H9 (cell line): ENCODE measurements around the gene OVCH2. TPM values are rescaled to one million over a fixed set of nuclear protein-coding genes. Genes with fewer than 3 reads are reported as not detected.
"Not testable (repeated sequence)": the region's sequence is repeated elsewhere in the genome, so short reads cannot be mapped to it uniquely, and the experiment has no call there.

ENCODE experiments used
- DNase-seq: peaks from one replicate; pipeline ENCODE4 v3.0.0-alpha.2; 2017
- H2AFZ ChIP-seq: one replicate; pipeline ENCODE4 v1.6.1; 2013; ENCODE audit warnings: mild to moderate bottlenecking, low read length, control low read depth, moderate library complexity
- H2AK5ac ChIP-seq: 2 replicates; pipeline ENCODE4 v1.6.1; 2013; ENCODE audit warnings: low read length, control low read depth, mixed read lengths; ENCODE audit not compliant: insufficient read length
- H2BK120ac ChIP-seq: one replicate; pipeline ENCODE4 v1.6.1; 2013; ENCODE audit warnings: low read depth, mild to moderate bottlenecking, low read length, control low read depth, inconsistent platforms; ENCODE audit not compliant: poor library complexity, severe bottlenecking
- H2BK12ac ChIP-seq: 2 replicates; pipeline ENCODE4 v1.6.1; 2013; ENCODE audit warnings: low read length, control low read depth, mixed read lengths, low read depth; ENCODE audit not compliant: insufficient read length
- H2BK15ac ChIP-seq: 2 replicates; pipeline ENCODE4 v1.6.1; 2013; ENCODE audit warnings: low read depth, low read length, control low read depth
- H2BK20ac ChIP-seq: one replicate; pipeline ENCODE4 v1.6.1; 2013; ENCODE audit warnings: low read depth, mild to moderate bottlenecking, low read length, control low read depth, inconsistent platforms; ENCODE audit not compliant: poor library complexity, severe bottlenecking
- H2BK5ac ChIP-seq: 2 replicates; pipeline ENCODE4 v1.6.1; 2013; ENCODE audit warnings: low read length, control low read depth, mixed read lengths; ENCODE audit not compliant: insufficient read length
- H3K14ac ChIP-seq: 2 replicates; pipeline ENCODE4 v1.6.1; 2013; ENCODE audit warnings: low read length, control low read depth; ENCODE audit not compliant: insufficient read depth
- H3K18ac ChIP-seq: 2 replicates; pipeline ENCODE4 v1.6.1; 2013; ENCODE audit warnings: low read depth, mild to moderate bottlenecking, mixed read lengths, low read length, control low read depth; ENCODE audit not compliant: insufficient read length
- H3K23ac ChIP-seq: 2 replicates; pipeline ENCODE4 v1.6.1; 2013; ENCODE audit warnings: low read length, control low read depth, mixed read lengths, low read depth; ENCODE audit not compliant: insufficient read length
- H3K23me2 ChIP-seq: 2 replicates; pipeline ENCODE4 v1.6.1; 2013; ENCODE audit warnings: low read depth, mild to moderate bottlenecking, mixed read lengths, low read length, control low read depth; ENCODE audit not compliant: insufficient read length, poor library complexity, severe bottlenecking
- H3K27ac ChIP-seq: 2 replicates; pipeline ENCODE4 v1.5.1; 2013; ENCODE audit warnings: low read length, control low read depth, mixed read lengths, low read depth; ENCODE audit not compliant: insufficient read length
- H3K27me3 ChIP-seq: 2 replicates; pipeline ENCODE4 v1.6.1; 2013; ENCODE audit warnings: low read length, control low read depth, inconsistent platforms; ENCODE audit not compliant: insufficient read depth
- H3K4ac ChIP-seq: 2 replicates; pipeline ENCODE4 v1.6.1; 2013; ENCODE audit warnings: low read depth, mild to moderate bottlenecking, control low read depth, inconsistent platforms, low read length, moderate library complexity
- H3K4me1 ChIP-seq: 2 replicates; pipeline ENCODE4 v1.6.1; 2013; ENCODE audit warnings: low read length, control low read depth, inconsistent platforms; ENCODE audit not compliant: insufficient read depth
- H3K4me2 ChIP-seq: 2 replicates; pipeline ENCODE4 v1.6.1; 2013; ENCODE audit warnings: low read length, control low read depth, mixed read lengths; ENCODE audit not compliant: insufficient read length, insufficient read depth
- H3K56ac ChIP-seq: 2 replicates; pipeline ENCODE4 v1.6.1; 2013; ENCODE audit warnings: low read depth, mild to moderate bottlenecking, mixed read lengths, low read length, control low read depth; ENCODE audit not compliant: insufficient read length
- H3K79me1 ChIP-seq: 2 replicates; pipeline ENCODE4 v1.6.1; 2013; ENCODE audit warnings: low read depth, mild to moderate bottlenecking, moderate library complexity, low read length, control low read depth, inconsistent platforms; ENCODE audit not compliant: insufficient read depth, poor library complexity, severe bottlenecking
- H3K79me2 ChIP-seq: 2 replicates; pipeline ENCODE4 v1.6.1; 2013; ENCODE audit warnings: low read length, control low read depth, inconsistent platforms; ENCODE audit not compliant: insufficient read depth
- H3K9ac ChIP-seq: 2 replicates; pipeline ENCODE4 v1.6.1; 2013; ENCODE audit warnings: low read length, control low read depth, mixed read lengths; ENCODE audit not compliant: insufficient read length; ENCODE audit errors: extremely low read depth
- H3K9me3 ChIP-seq: one replicate; pipeline ENCODE4 v1.6.1; 2013; ENCODE audit warnings: low read depth, low read length, inconsistent platforms; ENCODE audit not compliant: control insufficient read depth
- H3T11ph ChIP-seq: one replicate; pipeline ENCODE4 v1.6.1; 2013; ENCODE audit warnings: mild to moderate bottlenecking, low read length, control low read depth, inconsistent platforms
- H4K20me1 ChIP-seq: one replicate; pipeline ENCODE4 v1.6.1; 2013; ENCODE audit not compliant: control insufficient read depth, insufficient read length, insufficient read depth
- H4K5ac ChIP-seq: 2 replicates; pipeline ENCODE4 v1.6.1; 2013; ENCODE audit warnings: low read depth, mild to moderate bottlenecking, mixed read lengths, low read length, control low read depth; ENCODE audit not compliant: insufficient read length
- H4K8ac ChIP-seq: replicated peaks from 2 replicates; pipeline ENCODE4 v1.6.1; 2013; ENCODE audit warnings: low read length, control low read depth, mixed read lengths, low read depth; ENCODE audit not compliant: insufficient read length
- H4K91ac ChIP-seq: 2 replicates; pipeline ENCODE4 v1.6.1; 2013; ENCODE audit warnings: low read depth, mild to moderate bottlenecking, moderate library complexity, mixed read lengths, low read length, control low read depth; ENCODE audit not compliant: insufficient read length
- H3K27ac Mint-ChIP-seq, 3 experiments: 2 replicates in 2 of 3; 3 replicates in 1 of 3; pipeline ENCODE4 v1.8.0; 2020 to 2021; ENCODE audit warnings: mixed read lengths in 3 of 3, mild to moderate bottlenecking in 1 of 3, moderate library complexity in 1 of 3
- H3K27me3 Mint-ChIP-seq: 2 replicates; pipeline ENCODE4 v1.8.0; 2021; ENCODE audit warnings: low read depth, mild to moderate bottlenecking, moderate library complexity, mixed read lengths
- H3K36me3 Mint-ChIP-seq, 3 experiments: 2 replicates in 2 of 3; 3 replicates in 1 of 3; pipeline ENCODE4 v1.8.0; 2020 to 2021; ENCODE audit warnings: low read depth in 3 of 3, mixed read lengths in 3 of 3; ENCODE audit not compliant: insufficient read depth in 1 of 3
- H3K4me1 Mint-ChIP-seq, 2 experiments: 2 replicates each; pipeline ENCODE4 v1.8.0; 2020; ENCODE audit warnings: mixed read lengths in 2 of 2
- H3K4me3 Mint-ChIP-seq, 2 experiments: 2 replicates in 1 of 2; 3 replicates in 1 of 2; pipeline ENCODE4 v1.8.0; 2020 to 2021; ENCODE audit warnings: mild to moderate bottlenecking in 2 of 2, mixed read lengths in 2 of 2, moderate library complexity in 1 of 2
- H3K9me3 Mint-ChIP-seq, 2 experiments: 2 replicates in 1 of 2; 3 replicates in 1 of 2; pipeline ENCODE4 v1.8.0; 2020; ENCODE audit warnings: mild to moderate bottlenecking in 2 of 2, mixed read lengths in 2 of 2, moderate library complexity in 1 of 2
- CTCF ChIP-seq: fragments of 200-600 bp; sonication (generic); conservative IDR thresholded peaks from 3 replicates; pipeline ENCODE4 v1.8.0; 2021; ENCODE audit warnings: antibody characterized with exemption, mild to moderate bottlenecking
- WGBS: extraction: QIAGEN DNeasy Blood & Tissue Kit; methylation state at CpG from one replicate; pipeline ENCODE4 v1.1.7; 2013; ENCODE audit warnings: missing lambda C conversion rate, low lambda C conversion rate, mixed read lengths; ENCODE audit not compliant: insufficient read length; ENCODE audit errors: extremely low coverage; 5-methylcytosine and 5-hydroxymethylcytosine counted together
- total RNA-seq: library from RNA; stranded (reverse); gene quantifications from 2 replicates; pipeline ENCODE4 v1.2.1, GENCODE V29; 2021

The OVCH2 gene
- total RNA-seq, 1 experiment from 2014 or later, result 0.46 TPM

DNA sequence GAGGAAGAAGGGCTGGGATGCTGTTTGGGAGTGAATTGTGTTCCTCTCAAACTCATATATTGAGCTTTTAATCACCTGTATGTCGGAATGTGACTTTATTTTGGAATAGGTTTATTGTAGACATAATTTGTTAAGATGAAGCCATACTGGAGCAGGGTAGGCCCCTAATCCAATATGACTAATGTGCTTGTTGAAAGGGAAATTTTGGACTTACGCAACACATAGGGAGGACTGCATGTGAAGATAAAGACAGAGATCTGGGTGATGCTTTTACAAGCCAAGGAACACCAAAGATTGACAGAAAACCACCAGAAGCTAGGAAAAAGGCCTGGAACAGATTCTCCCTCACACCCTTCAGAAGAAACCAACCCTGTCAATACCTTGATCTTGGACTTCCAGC, 43.2 kb upstream of the OVCH2 start:
- no peaks in the 10 kb centered on the region for H3K9me3 ChIP-seq
- Mint-ChIP-seq H3K27ac (no peak overlapping the region; a peak in 1 of 7 replicates), H3K4me1 (0 out of 4 replicates have a peak, but pooled peaks cover 0 to 3% of the 10 kb centered on the region in 2 experiments), H3K36me3 (no peaks in the 10 kb centered on the region), H3K27me3 (peaks cover 4% of the 10 kb centered on the region; the same call in 1 of the 2 replicates), H3K4me3 (no peak overlapping the region), H3K9me3 (no peaks in the 10 kb centered on the region)
- H2AK5ac ChIP-seq, result no peak overlapping the region
- no CpG with 5 or more reads among the region's 2 CpGs for WGBS
- H3K56ac ChIP-seq, result no peak overlapping the region
- H3K18ac ChIP-seq, result no peak overlapping the region
- no peak overlapping the region for H3K9ac ChIP-seq
- no peak overlapping the region for H4K5ac ChIP-seq
- H3K79me2 ChIP-seq, result no peaks in the 10 kb centered on the region
- H4K91ac ChIP-seq, result no peak overlapping the region
- H2BK20ac ChIP-seq, result no peak overlapping the region
- H2BK5ac ChIP-seq, result no peak overlapping the region
- H3K23ac ChIP-seq, result no peak overlapping the region
- H3T11ph ChIP-seq, result no peak overlapping the region
- H2BK120ac ChIP-seq, result no peak overlapping the region
- H3K4ac ChIP-seq, result no peak overlapping the region
- H3K4me2 ChIP-seq, result no peak overlapping the region
- H4K8ac ChIP-seq, result no peak overlapping the region
- H2BK15ac ChIP-seq, result no peak overlapping the region
- no peaks in the 10 kb centered on the region for H3K27me3 ChIP-seq
- H3K27ac ChIP-seq, result no peak overlapping the region
- H3K23me2 ChIP-seq, result no peaks in the 10 kb centered on the region
- DNase-seq, result no peak
- H3K4me1 ChIP-seq, result peaks cover 3% of the 10 kb centered on the region; the same call in 1 of the 2 replicates
- H3K14ac ChIP-seq, result no peak overlapping the region
- no peak overlapping the region for H2AFZ ChIP-seq
- no peak for TF ChIP-seq CTCF
- H2BK12ac ChIP-seq, result no peak overlapping the region
- H3K79me1 ChIP-seq, result no peaks in the 10 kb centered on the region
- H4K20me1 ChIP-seq, result no peaks in the 10 kb centered on the region

DNA sequence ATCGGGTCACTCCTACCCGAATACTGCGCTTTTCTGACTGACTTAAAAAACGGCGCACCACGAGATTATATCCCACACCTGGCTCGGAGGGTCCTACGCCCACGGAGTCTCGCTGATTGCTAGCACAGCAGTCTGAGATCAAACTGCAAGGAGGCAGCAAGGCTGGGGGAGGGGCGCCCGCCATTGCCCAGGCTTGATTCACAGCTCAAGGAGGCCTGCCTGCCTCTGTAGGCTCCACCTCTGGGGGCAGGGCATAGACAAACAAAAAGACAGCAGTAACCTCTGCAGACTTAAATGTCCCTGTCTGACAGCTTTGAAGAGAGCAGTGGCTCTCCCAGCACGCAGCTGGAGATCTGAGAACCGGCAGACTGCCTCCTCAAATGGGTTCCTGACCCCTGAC, 28.5 kb upstream of the OVCH2 start:
- not testable (repeated sequence) for H3T11ph ChIP-seq, H3K4me3 Mint-ChIP-seq, H3K79me1 ChIP-seq, H3K36me3 Mint-ChIP-seq, H3K9me3 ChIP-seq, H2AFZ ChIP-seq, H2BK15ac ChIP-seq, H2BK12ac ChIP-seq, H3K27me3 ChIP-seq, H3K27ac ChIP-seq, H3K23ac ChIP-seq, H3K27ac Mint-ChIP-seq, H2BK120ac ChIP-seq, H3K14ac ChIP-seq, H2BK5ac ChIP-seq, H4K20me1 ChIP-seq, H4K91ac ChIP-seq, H4K5ac ChIP-seq, H2BK20ac ChIP-seq, H3K23me2 ChIP-seq, H3K18ac ChIP-seq, H3K4me1 ChIP-seq, H3K4me1 Mint-ChIP-seq, H4K8ac ChIP-seq, H3K4ac ChIP-seq, H3K9ac ChIP-seq, H3K9me3 Mint-ChIP-seq, H3K27me3 Mint-ChIP-seq, H3K79me2 ChIP-seq, H3K4me2 ChIP-seq, DNase-seq, H3K56ac ChIP-seq, H2AK5ac ChIP-seq
- WGBS, result no CpG with 5 or more reads among the region's 14 CpGs
